Measurements from ENCODE around the gene PLPP4. TPM values are rescaled to one million over a fixed set of nuclear protein-coding genes. Genes with fewer than 3 reads are reported as not detected.
"Not testable (repeated sequence)": the region's sequence is repeated elsewhere in the genome, so short reads cannot be mapped to it uniquely, and the experiment has no call there.

The PLPP4 gene
- total and polyA plus RNA-seq, 2 donors (not counting 1 experiment from before 2014, with no cell fraction given): 0.22 to 1.2 TPM

DNA sequence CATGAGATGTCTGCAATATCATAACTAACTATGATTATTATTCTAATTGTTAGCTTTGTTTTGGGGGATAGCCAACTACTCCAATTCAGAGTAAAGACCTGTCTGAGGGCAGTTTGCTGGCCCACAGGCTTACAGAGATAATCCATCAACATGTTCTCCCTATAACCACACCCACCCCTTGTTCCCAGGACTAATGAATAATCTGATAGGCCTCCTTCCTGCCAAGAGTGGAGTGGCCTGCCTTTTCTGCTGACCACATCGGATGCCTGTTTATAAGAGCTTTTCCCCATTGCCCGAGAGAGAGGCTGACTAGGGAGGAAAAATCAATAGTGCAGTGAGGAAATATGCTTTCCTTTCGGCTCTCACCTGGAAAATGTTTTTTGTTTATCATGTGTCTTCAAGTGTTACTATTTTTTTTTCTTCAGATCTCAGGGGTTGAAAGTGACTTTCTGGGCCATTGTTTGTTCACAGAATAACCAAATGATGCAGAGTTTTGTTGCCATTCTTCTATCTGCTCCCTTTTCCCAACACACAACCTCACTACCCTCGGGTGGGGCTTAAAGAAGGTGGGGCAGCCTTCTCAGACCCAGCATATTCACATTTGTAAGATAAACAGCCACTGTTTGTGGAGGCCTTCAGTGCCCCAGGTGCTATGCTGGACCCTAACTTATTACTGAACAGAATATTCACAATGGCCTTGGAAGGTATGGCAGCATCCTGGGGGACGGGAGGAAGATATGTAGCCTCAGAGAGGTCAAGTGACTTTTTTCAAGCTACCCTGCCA lies 38.4 kb downstream of the PLPP4 start:
- Histone ChIP-seq H2AFZ (ENCODE audit: low read length) (no peak overlapping the region), H3K4me1 (ENCODE audit: control insufficient read depth, extremely low read depth, insufficient read depth, low read length) (no peaks in the 10 kb centered on the region), H3K27me3 (ENCODE audit: control insufficient read depth, insufficient read depth, low read length) (no peaks in the 10 kb centered on the region), H3K79me2 (ENCODE audit: control insufficient read depth, insufficient read depth, low read length) (no peaks in the 10 kb centered on the region), H3K9me3 (ENCODE audit: control insufficient read depth, insufficient read depth, low read depth, low read length) (no peaks in the 10 kb centered on the region), H4K20me1 (ENCODE audit: control insufficient read depth, extremely low read depth, insufficient read depth, low read length) (no peaks in the 10 kb centered on the region), H3K36me3 (ENCODE audit: control insufficient read depth, insufficient read depth, low read length) (no peaks in the 10 kb centered on the region), H3K4me2 (ENCODE audit: extremely low read depth, insufficient read depth, low read length) (no peak overlapping the region), H3K9ac (ENCODE audit: insufficient read depth, low read length) (no peak overlapping the region), H3K4me3 (replicated peaks in 1 of 4; ENCODE audit: control extremely low read depth in 1 of 4, insufficient read depth in 1 of 4, low read depth in 3 of 4, low read length in 4 of 4) (no peak overlapping the region), H3K27ac (ENCODE audit: insufficient read depth, low read length) (no peak overlapping the region)
- TF ChIP-seq EZH2 (IDR thresholded peaks at IDR 0.05; ENCODE audit: low read length, missing control alignments): no peak
- TF ChIP-seq, protein P1, sequence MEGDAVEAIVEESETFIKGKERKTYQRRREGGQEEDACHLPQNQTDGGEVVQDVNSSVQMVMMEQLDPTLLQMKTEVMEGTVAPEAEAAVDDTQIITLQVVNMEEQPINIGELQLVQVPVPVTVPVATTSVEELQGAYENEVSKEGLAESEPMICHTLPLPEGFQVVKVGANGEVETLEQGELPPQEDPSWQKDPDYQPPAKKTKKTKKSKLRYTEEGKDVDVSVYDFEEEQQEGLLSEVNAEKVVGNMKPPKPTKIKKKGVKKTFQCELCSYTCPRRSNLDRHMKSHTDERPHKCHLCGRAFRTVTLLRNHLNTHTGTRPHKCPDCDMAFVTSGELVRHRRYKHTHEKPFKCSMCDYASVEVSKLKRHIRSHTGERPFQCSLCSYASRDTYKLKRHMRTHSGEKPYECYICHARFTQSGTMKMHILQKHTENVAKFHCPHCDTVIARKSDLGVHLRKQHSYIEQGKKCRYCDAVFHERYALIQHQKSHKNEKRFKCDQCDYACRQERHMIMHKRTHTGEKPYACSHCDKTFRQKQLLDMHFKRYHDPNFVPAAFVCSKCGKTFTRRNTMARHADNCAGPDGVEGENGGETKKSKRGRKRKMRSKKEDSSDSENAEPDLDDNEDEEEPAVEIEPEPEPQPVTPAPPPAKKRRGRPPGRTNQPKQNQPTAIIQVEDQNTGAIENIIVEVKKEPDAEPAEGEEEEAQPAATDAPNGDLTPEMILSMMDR (conservative IDR thresholded peaks at IDR 0.05 in 1 of 2, IDR thresholded peaks at IDR 0.05 in 1 of 2; ENCODE audit: low read depth in 1 of 2, low read length in 2 of 2): no peak
- peak in 1 of 2 donors; percentile 90 for DNase-seq (ENCODE audit: low read depth in 2 of 2)

DNA sequence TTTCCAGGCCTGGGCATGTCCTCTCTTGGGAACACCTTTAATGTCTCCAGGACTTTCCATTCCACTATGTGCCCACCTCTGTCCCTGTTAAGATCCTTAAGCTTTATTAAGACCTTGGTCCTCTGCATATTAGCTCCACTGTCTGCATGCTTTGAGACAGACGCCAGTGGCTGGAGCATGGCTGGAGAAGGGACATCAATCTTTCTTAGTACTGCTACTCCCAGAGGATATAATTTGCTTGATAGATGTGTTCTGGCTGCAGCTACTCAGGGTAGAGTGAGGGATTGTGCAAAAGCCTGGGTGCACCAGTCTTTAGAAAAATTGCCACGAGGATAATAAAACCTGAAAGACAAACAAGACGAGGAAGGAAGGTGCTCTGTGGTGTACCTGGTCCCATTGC lies 42.9 kb downstream of the PLPP4 start:
- no peak overlapping the region for H3K4me2 ChIP-seq (ENCODE audit: extremely low read depth, insufficient read depth, low read length)
- H4K20me1 ChIP-seq (ENCODE audit: control insufficient read depth, extremely low read depth, insufficient read depth, low read length): no peaks in the 10 kb centered on the region
- H3K27me3 ChIP-seq (ENCODE audit: control insufficient read depth, insufficient read depth, low read length): no peaks in the 10 kb centered on the region
- no peak overlapping the region for H3K27ac ChIP-seq (ENCODE audit: insufficient read depth, low read length)
- H3K79me2 ChIP-seq (ENCODE audit: control insufficient read depth, insufficient read depth, low read length): no peaks in the 10 kb centered on the region
- no peak overlapping the region for H3K9ac ChIP-seq (ENCODE audit: insufficient read depth, low read length)
- H3K36me3 ChIP-seq (ENCODE audit: control insufficient read depth, insufficient read depth, low read length): no peaks in the 10 kb centered on the region
- H3K4me1 ChIP-seq (ENCODE audit: control insufficient read depth, extremely low read depth, insufficient read depth, low read length): no peaks in the 10 kb centered on the region
- DNase-seq (ENCODE audit: low read depth in 2 of 2): no peak
- no peaks in the 10 kb centered on the region for H3K9me3 ChIP-seq (ENCODE audit: control insufficient read depth, insufficient read depth, low read depth, low read length)
- TF ChIP-seq, protein P1 (conservative IDR thresholded peaks at IDR 0.05 in 1 of 2, IDR thresholded peaks at IDR 0.05 in 1 of 2; ENCODE audit: low read depth in 1 of 2, low read length in 2 of 2): no peak
- no peak for TF ChIP-seq EZH2 (IDR thresholded peaks at IDR 0.05; ENCODE audit: low read length, missing control alignments)
- H2AFZ ChIP-seq (ENCODE audit: low read length): no peak overlapping the region
- no peak overlapping the region for H3K4me3 ChIP-seq (replicated peaks in 1 of 4; ENCODE audit: control extremely low read depth in 1 of 4, insufficient read depth in 1 of 4, low read depth in 3 of 4, low read length in 4 of 4)

DNA sequence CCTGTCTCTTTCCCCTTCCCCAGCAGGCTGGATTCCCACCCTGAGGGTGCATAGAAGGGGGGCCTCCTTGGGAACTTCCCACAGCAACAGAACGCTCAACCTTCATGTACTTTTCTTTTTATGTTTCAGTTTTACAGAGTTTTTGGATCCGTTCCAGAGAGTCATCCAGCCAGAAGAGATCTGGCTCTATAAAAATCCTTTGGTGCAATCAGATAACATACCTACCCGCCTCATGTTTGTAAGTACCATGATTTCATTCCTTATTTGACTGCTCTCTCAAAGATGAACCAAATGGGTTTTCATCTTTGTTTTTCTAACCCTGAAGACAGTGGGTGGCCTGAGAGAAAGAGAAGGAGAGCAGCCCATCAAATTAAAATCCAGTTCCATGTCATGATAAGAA lies 46.7 kb downstream of the PLPP4 start:
- Histone ChIP-seq H2AFZ (ENCODE audit: low read length) (no peak overlapping the region), H3K4me3 (replicated peaks in 1 of 4; ENCODE audit: control extremely low read depth in 1 of 4, insufficient read depth in 1 of 4, low read depth in 3 of 4, low read length in 4 of 4) (no peak overlapping the region), H4K20me1 (ENCODE audit: control insufficient read depth, extremely low read depth, insufficient read depth, low read length) (no peaks in the 10 kb centered on the region), H3K4me1 (ENCODE audit: control insufficient read depth, extremely low read depth, insufficient read depth, low read length) (no peaks in the 10 kb centered on the region), H3K36me3 (ENCODE audit: control insufficient read depth, insufficient read depth, low read length) (no peaks in the 10 kb centered on the region), H3K27me3 (ENCODE audit: control insufficient read depth, insufficient read depth, low read length) (no peaks in the 10 kb centered on the region), H3K9ac (ENCODE audit: insufficient read depth, low read length) (no peak overlapping the region), H3K79me2 (ENCODE audit: control insufficient read depth, insufficient read depth, low read length) (no peaks in the 10 kb centered on the region), H3K27ac (ENCODE audit: insufficient read depth, low read length) (no peak overlapping the region), H3K9me3 (ENCODE audit: control insufficient read depth, insufficient read depth, low read depth, low read length) (no peaks in the 10 kb centered on the region), H3K4me2 (ENCODE audit: extremely low read depth, insufficient read depth, low read length) (no peak overlapping the region)
- peak in 1 of 2 donors; percentile 73 for DNase-seq (ENCODE audit: low read depth in 2 of 2)
- TF ChIP-seq, protein P1 (conservative IDR thresholded peaks at IDR 0.05 in 1 of 2, IDR thresholded peaks at IDR 0.05 in 1 of 2; ENCODE audit: low read depth in 1 of 2, low read length in 2 of 2): no peak
- TF ChIP-seq EZH2 (IDR thresholded peaks at IDR 0.05; ENCODE audit: low read length, missing control alignments): no peak

DNA sequence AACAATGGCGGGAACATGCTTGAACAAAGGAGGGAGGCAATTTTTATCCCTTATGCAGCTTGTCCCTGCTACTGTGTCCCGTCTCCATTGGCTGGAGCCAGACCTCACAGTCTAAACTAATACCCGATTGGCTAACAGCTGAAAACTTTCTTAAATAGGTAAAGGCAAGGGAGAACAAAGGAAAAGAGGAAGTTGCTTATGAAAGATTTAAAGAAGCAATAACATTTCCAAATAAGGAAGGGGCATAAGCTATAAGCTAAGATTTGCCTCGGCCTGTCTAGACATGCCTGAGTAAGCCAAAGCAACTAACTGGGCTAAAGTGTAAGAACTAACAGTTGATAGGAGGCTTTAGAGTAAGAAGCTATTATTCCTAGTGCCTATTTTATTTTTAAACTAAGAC lies 47.2 kb downstream of the PLPP4 start:
- H3K4me3 ChIP-seq (replicated peaks in 1 of 4; ENCODE audit: control extremely low read depth in 1 of 4, insufficient read depth in 1 of 4, low read depth in 3 of 4, low read length in 4 of 4); H3K9ac ChIP-seq (ENCODE audit: insufficient read depth, low read length); H4K20me1 ChIP-seq (ENCODE audit: control insufficient read depth, extremely low read depth, insufficient read depth, low read length); H2AFZ ChIP-seq (ENCODE audit: low read length); H3K27ac ChIP-seq (ENCODE audit: insufficient read depth, low read length); H3K9me3 ChIP-seq (ENCODE audit: control insufficient read depth, insufficient read depth, low read depth, low read length); H3K79me2 ChIP-seq (ENCODE audit: control insufficient read depth, insufficient read depth, low read length); H3K4me1 ChIP-seq (ENCODE audit: control insufficient read depth, extremely low read depth, insufficient read depth, low read length); H3K36me3 ChIP-seq (ENCODE audit: control insufficient read depth, insufficient read depth, low read length); H3K4me2 ChIP-seq (ENCODE audit: extremely low read depth, insufficient read depth, low read length); H3K27me3 ChIP-seq (ENCODE audit: control insufficient read depth, insufficient read depth, low read length): not testable (repeated sequence)
- DNase-seq (ENCODE audit: low read depth in 2 of 2): peak in 1 of 2 donors; percentile 86

Measured in fibroblast of lung (primary cell).